RWPE2 (cell line): ENCODE results near the gene NHSL2.

Experiments
- ATAC-seq: fragments of 200-7000 bp; cut with Tn5 transposase; 3 replicates; pipeline ENCODE4 v1.9.1; 2021; ENCODE audit warnings: low read depth
- DNase-seq: peaks from one replicate; pipeline ENCODE4 v3.0.0-alpha.2; 2020; ENCODE audit warnings: low spot score
- H3K27ac ChIP-seq: fragments of 450-650 bp; 2 replicates; pipeline ENCODE4 v1.5.1; 2017; ENCODE audit warnings: mild to moderate bottlenecking; ENCODE audit not compliant: poor library complexity, severe bottlenecking
- H3K27me3 ChIP-seq: fragments of 250-450 bp; sonication (Bioruptor Pico); 2 replicates; pipeline ENCODE4 v1.5.1; 2021; ENCODE audit warnings: mild to moderate bottlenecking, moderate library complexity; ENCODE audit not compliant: insufficient read depth, poor library complexity, severe bottlenecking
- H3K36me3 ChIP-seq: fragments of 250-450 bp; sonication (Bioruptor Pico); 2 replicates; pipeline ENCODE4 v1.5.1; 2020; ENCODE audit warnings: low read depth, mild to moderate bottlenecking, moderate library complexity
- H3K4me1 ChIP-seq: fragments of 250-450 bp; sonication (Bioruptor Pico); 2 replicates; pipeline ENCODE4 v1.5.1; 2021; ENCODE audit warnings: mild to moderate bottlenecking, moderate library complexity; ENCODE audit not compliant: insufficient read depth, poor library complexity, severe bottlenecking
- H3K4me3 ChIP-seq: fragments of 250-450 bp; sonication (Bioruptor Pico); 2 replicates; pipeline ENCODE4 v1.5.1; 2021; ENCODE audit warnings: mild to moderate bottlenecking, moderate library complexity; ENCODE audit not compliant: severe bottlenecking
- H3K9me3 ChIP-seq: fragments of 250-450 bp; sonication (Bioruptor Pico); 2 replicates; pipeline ENCODE4 v1.5.1; 2021; ENCODE audit warnings: mild to moderate bottlenecking, moderate library complexity; ENCODE audit not compliant: severe bottlenecking
- TF ChIP-seq, protein P1 (sequence below): fragments of 450-650 bp; IDR thresholded peaks from one replicate; pipeline ENCODE4 v1.5.1; 2017; ENCODE audit warnings: mild to moderate bottlenecking, moderate library complexity; ENCODE audit not compliant: poor library complexity, severe bottlenecking

NHSL2 gene

DNA sequence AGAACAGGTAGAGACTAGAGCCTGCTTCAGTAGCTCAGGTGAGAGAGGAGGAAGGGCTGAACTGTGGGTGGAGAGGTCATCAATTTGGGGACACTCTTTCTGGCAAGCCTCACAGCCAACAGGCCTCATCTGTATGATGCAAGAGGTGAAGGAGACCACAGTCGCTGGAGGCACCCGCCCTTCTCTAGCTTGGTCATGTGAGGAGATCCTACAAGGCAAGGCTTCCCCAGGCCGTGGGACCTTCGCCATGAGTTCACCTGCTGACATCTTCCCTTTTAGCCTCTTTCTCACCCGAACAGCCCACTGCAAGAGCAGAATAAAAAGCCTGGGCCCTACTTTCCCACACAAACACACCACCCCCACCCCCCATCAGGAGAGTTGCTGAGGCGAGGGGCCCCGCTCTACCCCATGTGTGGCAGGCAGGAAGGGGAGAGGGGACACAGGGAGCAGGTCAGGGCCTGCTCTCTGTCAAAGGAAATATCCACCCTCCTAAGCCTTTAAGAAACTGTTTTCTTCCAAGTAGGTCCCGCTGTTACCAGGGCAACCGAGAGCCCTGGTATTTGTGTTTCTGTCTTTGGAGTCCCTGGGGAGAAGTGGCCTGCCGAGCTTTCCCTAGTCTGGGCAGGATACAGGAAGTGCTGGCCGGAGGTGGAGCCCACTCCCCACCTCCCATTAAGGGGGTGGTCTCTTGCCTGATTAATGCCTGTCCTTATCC is 213.0 kb downstream of the NHSL2 start:
- no peaks in the 10 kb centered on the region for H3K36me3 ChIP-seq
- no peaks in the 10 kb centered on the region for H3K9me3 ChIP-seq
- H3K4me1 ChIP-seq, result peaks cover 3% of the 10 kb centered on the region
- ATAC-seq (no peak), DNase-seq (no peak)
- H3K27me3 ChIP-seq, result no peaks in the 10 kb centered on the region
- no peak overlapping the region for H3K27ac ChIP-seq
- TF ChIP-seq, protein P1, sequence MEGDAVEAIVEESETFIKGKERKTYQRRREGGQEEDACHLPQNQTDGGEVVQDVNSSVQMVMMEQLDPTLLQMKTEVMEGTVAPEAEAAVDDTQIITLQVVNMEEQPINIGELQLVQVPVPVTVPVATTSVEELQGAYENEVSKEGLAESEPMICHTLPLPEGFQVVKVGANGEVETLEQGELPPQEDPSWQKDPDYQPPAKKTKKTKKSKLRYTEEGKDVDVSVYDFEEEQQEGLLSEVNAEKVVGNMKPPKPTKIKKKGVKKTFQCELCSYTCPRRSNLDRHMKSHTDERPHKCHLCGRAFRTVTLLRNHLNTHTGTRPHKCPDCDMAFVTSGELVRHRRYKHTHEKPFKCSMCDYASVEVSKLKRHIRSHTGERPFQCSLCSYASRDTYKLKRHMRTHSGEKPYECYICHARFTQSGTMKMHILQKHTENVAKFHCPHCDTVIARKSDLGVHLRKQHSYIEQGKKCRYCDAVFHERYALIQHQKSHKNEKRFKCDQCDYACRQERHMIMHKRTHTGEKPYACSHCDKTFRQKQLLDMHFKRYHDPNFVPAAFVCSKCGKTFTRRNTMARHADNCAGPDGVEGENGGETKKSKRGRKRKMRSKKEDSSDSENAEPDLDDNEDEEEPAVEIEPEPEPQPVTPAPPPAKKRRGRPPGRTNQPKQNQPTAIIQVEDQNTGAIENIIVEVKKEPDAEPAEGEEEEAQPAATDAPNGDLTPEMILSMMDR, result no peak
- H3K4me3 ChIP-seq, result no peak overlapping the region

DNA sequence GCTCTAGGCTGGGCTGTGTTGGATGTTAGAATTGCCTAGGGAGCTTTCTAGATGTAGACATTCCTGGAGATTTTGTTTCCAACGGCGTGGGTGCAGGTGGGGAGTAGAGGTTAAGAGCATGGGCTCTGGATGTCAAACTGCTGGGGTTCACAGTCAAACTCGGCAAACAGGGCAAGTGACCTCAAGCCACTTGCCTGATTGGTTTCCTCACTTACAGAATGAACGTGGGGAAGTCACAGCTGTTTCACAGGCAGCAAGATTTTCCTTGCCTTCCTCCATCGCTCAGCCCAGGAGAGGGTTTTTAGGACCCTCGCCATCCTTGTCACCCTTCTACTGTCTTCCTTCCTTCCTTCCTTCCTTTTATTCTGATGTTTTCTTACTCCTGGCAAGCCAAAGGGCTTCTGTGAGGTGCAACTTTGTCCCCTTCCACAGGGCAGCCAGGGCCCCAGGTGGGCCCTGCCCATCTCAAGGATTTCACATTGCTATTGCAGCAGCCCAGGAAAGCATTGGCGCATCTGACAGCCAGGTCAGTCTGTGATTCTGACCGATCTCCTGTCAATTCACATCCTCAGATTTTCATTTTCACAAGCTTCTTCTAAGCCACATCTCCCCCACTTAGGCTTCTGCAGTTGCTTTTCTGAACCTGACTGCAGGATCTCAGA is 214.0 kb downstream of the NHSL2 start:
- H3K9me3 ChIP-seq, result no peaks in the 10 kb centered on the region
- TF ChIP-seq, protein P1, result no peak
- H3K27me3 ChIP-seq, result no peaks in the 10 kb centered on the region
- no peak overlapping the region for H3K27ac ChIP-seq
- ATAC-seq (no peak), DNase-seq (no peak)
- peaks cover 3% of the 10 kb centered on the region for H3K4me1 ChIP-seq
- no peaks in the 10 kb centered on the region for H3K36me3 ChIP-seq
- no peak overlapping the region for H3K4me3 ChIP-seq

DNA sequence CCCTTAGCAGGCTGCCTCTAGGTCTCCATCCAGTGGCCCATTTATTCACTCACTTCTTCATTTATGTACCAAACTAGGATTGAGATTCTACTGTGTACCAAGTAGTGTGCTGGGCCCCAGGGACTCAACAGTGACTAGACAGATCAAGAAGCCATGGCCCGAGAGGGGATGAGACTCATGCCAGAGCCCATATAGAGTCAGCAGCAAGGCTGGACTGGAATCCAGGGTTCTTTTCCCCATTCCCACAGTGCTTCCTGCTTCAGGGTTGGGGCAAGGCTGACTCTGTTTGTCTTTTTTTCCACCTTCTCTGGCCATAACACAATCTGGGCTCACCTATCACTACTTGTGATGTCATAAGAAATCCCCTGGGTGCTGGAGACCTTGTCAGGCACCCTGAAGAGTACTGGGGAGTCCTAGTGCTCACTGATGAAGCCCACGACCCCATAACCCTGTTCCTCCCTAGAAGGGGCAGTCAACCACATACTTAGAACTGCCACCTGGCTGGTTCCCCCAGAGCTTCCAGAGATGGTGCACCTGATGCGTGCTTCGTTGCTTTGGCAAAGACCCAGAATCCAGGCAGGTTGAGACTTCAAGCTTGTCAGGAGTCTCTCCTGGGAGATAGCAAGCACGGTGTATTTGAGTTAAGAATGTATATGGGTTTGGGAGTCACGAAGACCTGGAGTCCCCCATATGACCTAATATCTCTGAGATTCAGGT is 214.8 kb downstream of the NHSL2 start:
- Histone ChIP-seq H3K36me3 (no peaks in the 10 kb centered on the region), H3K27me3 (no peaks in the 10 kb centered on the region), H3K4me3 (no peak overlapping the region), H3K9me3 (no peaks in the 10 kb centered on the region), H3K27ac (no peak overlapping the region), H3K4me1 (peaks cover 3% of the 10 kb centered on the region)
- ATAC-seq (no peak), DNase-seq (no peak)
- TF ChIP-seq, protein P1, result no peak

DNA sequence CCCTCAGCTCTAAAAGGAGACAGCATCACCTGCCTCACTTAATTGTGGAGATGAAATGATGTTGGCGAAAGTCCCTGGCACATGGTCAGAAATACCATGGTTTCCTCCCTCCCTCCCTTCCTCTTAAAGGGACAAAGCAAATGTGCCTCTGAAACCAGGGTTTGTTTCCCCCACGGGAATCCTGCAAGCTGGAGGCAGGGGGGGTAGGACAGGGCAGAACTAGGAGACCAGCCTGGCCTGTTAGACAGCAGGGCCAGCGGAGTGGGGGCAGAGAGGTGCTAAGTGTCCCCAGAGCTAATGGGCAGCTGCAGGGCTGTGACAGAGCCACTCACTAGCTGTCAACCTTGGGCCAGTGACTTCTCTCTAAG is 215.4 kb downstream of the NHSL2 start:
- Histone ChIP-seq H3K27ac (no peak overlapping the region), H3K36me3 (no peaks in the 10 kb centered on the region), H3K4me1 (peaks cover 3% of the 10 kb centered on the region), H3K4me3 (no peak overlapping the region), H3K27me3 (no peaks in the 10 kb centered on the region), H3K9me3 (no peaks in the 10 kb centered on the region)
- no peak for ATAC-seq
- DNase-seq, result no peak
- TF ChIP-seq, protein P1, result no peak
